IMR-90 (cell line): ENCODE data around the gene RHPN2. TPM values are rescaled to one million over a fixed set of nuclear protein-coding genes. Genes with fewer than 3 reads are reported as not detected.

Experiments used
- ATAC-seq: fragments of 200-7000 bp; cut with Tn5 transposase; 2 replicates; pipeline ENCODE4 v1.9.1; 2020; ENCODE audit warnings: low read depth, mild to moderate bottlenecking, moderate library complexity
- BruUV-seq: library from RNA; stranded (reverse); fragments of 400-500 nt; replicated peaks from 2 replicates; lab custom pipeline; 2021; lab: Mats Ljungman, UMichigan
- CTCF ChIA-PET: fragments of 300-600 bp; formaldehyde crosslinking; extraction: SDS; loops from one replicate; lab custom pipeline; 2021; ENCODE audit warnings: antibody characterized with exemption; lab: Yijun Ruan, JAX
- POLR2A ChIA-PET: fragments of 300-600 bp; sonication (Branson Sonifier 250); formaldehyde crosslinking; loops from one replicate; lab custom pipeline; 2022; ENCODE audit warnings: antibody characterized with exemption; ENCODE audit not compliant: unreplicated experiment; lab: Charles Lee
- DNase-seq: peaks from one replicate; pipeline ENCODE4 v3.0.0; 2013
- H2AFZ ChIP-seq: replicated peaks from 2 replicates; pipeline ENCODE3; 2013; ENCODE audit warnings: low read length, mild to moderate bottlenecking; ENCODE audit not compliant: poor library complexity
- H2AK5ac ChIP-seq: 2 replicates; pipeline ENCODE4 v1.6.1; 2013; ENCODE audit warnings: low read depth, low read length, inconsistent platforms
- H2AK9ac ChIP-seq: replicated peaks from 2 replicates; pipeline ENCODE3; 2013; ENCODE audit warnings: mild to moderate bottlenecking, low read depth, low read length, moderate library complexity; ENCODE audit not compliant: poor library complexity
- H2BK120ac ChIP-seq: 2 replicates; pipeline ENCODE4 v1.6.1; 2013; ENCODE audit warnings: low read depth, low read length, inconsistent platforms
- H2BK15ac ChIP-seq: 3 replicates; pipeline ENCODE4 v1.6.1; 2013; ENCODE audit warnings: low read depth, low read length, inconsistent platforms
- H2BK20ac ChIP-seq: 2 replicates; pipeline ENCODE4 v1.6.1; 2013; ENCODE audit warnings: low read depth, mild to moderate bottlenecking, inconsistent platforms, low read length, moderate library complexity
- H2BK5ac ChIP-seq: 2 replicates; pipeline ENCODE4 v1.6.1; 2013; ENCODE audit warnings: mild to moderate bottlenecking, low read depth, low read length, inconsistent platforms; ENCODE audit not compliant: poor library complexity, severe bottlenecking
- H3K14ac ChIP-seq: replicated peaks from 2 replicates; pipeline ENCODE4 v1.6.1; 2013; ENCODE audit warnings: low read depth, low read length, inconsistent platforms
- H3K18ac ChIP-seq: 2 replicates; pipeline ENCODE4 v1.6.1; 2013; ENCODE audit warnings: low read depth, low read length, control low read depth
- H3K23ac ChIP-seq: 2 replicates; pipeline ENCODE4 v1.6.1; 2013; ENCODE audit warnings: low read depth, low read length, inconsistent platforms
- H3K27ac ChIP-seq: 2 replicates; pipeline ENCODE4 v1.5.1; 2013; ENCODE audit warnings: mild to moderate bottlenecking, control low read depth, low read length; ENCODE audit not compliant: insufficient read depth
- H3K27me3 ChIP-seq: 2 replicates; pipeline ENCODE4 v1.6.1; 2013; ENCODE audit warnings: low read length; ENCODE audit not compliant: control insufficient read depth, insufficient read depth
- H3K36me3 ChIP-seq: 2 replicates; pipeline ENCODE4 v1.6.1; 2013; ENCODE audit warnings: low read length, mixed read lengths; ENCODE audit not compliant: control insufficient read depth, insufficient read depth
- H3K4ac ChIP-seq: 2 replicates; pipeline ENCODE4 v1.6.1; 2013; ENCODE audit warnings: low read depth, low read length, inconsistent platforms
- H3K4me1 ChIP-seq: 2 replicates; pipeline ENCODE4 v1.6.1; 2013; ENCODE audit warnings: low read length, mixed read lengths; ENCODE audit not compliant: control insufficient read depth, insufficient read depth
- H3K4me2 ChIP-seq: 2 replicates; pipeline ENCODE4 v1.6.1; 2013; ENCODE audit warnings: low read depth, mild to moderate bottlenecking, control low read depth, low read length, moderate library complexity
- H3K4me3 ChIP-seq: 2 replicates; pipeline ENCODE4 v1.5.1; 2013; ENCODE audit warnings: low read depth, mild to moderate bottlenecking, control low read depth, low read length, moderate library complexity; ENCODE audit not compliant: insufficient read depth
- H3K56ac ChIP-seq: 2 replicates; pipeline ENCODE4 v1.6.1; 2013; ENCODE audit warnings: low read length, inconsistent platforms; ENCODE audit not compliant: insufficient read depth; ENCODE audit errors: extremely low read depth
- H3K79me1 ChIP-seq, 2 experiments: 2 replicates each; pipeline ENCODE4 v1.6.1; 2013; ENCODE audit warnings: low read length in 2 of 2, inconsistent platforms in 1 of 2, low read depth in 1 of 2
- H3K9ac ChIP-seq: 2 replicates; pipeline ENCODE4 v1.6.1; 2013; ENCODE audit warnings: low read depth, low read length, control low read depth
- H3K9me1 ChIP-seq: 2 replicates; pipeline ENCODE4 v1.6.1; 2013; ENCODE audit warnings: low read length, inconsistent platforms; ENCODE audit not compliant: insufficient read depth
- H3K9me3 ChIP-seq: 2 replicates; pipeline ENCODE4 v1.6.1; 2013; ENCODE audit warnings: low read length; ENCODE audit not compliant: control insufficient read depth, insufficient read depth
- H4K20me1 ChIP-seq: 2 replicates; pipeline ENCODE4 v1.6.1; 2013; ENCODE audit warnings: low read length, inconsistent platforms; ENCODE audit not compliant: insufficient read depth
- H4K5ac ChIP-seq: 2 replicates; pipeline ENCODE4 v1.6.1; 2013; ENCODE audit warnings: mild to moderate bottlenecking, low read depth, low read length, control low read depth
- H4K8ac ChIP-seq, 2 experiments: 2 replicates each; pipeline ENCODE4 v1.6.1; 2013; ENCODE audit warnings: low read depth in 2 of 2, low read length in 2 of 2, control low read depth in 1 of 2, inconsistent platforms in 1 of 2
- H4K91ac ChIP-seq: 2 replicates; pipeline ENCODE4 v1.6.1; 2013; ENCODE audit warnings: low read depth, low read length, inconsistent platforms; ENCODE audit not compliant: insufficient read depth
- BHLHE40 ChIP-seq: fragments of 150-350 bp; IDR thresholded peaks from 2 replicates; pipeline ENCODE4 v1.6.1; 2016; ENCODE audit warnings: mild to moderate bottlenecking, low read depth, low read length
- CEBPB ChIP-seq: IDR thresholded peaks from 2 replicates; pipeline ENCODE4 v1.6.1; 2012; ENCODE audit warnings: low read depth, low read length, improper control_type of control experiment
- MAZ ChIP-seq: IDR thresholded peaks from 2 replicates; pipeline ENCODE4 v1.6.1; 2012; ENCODE audit warnings: low read depth, mild to moderate bottlenecking, low read length, improper control_type of control experiment, moderate library complexity, borderline replicate concordance
- POLR2A ChIP-seq: IDR thresholded peaks from 2 replicates; pipeline ENCODE4 v1.6.1; 2012; ENCODE audit warnings: mild to moderate bottlenecking, low read depth, low read length
- RCOR1 ChIP-seq: IDR thresholded peaks from 2 replicates; pipeline ENCODE4 v1.6.1; 2012; ENCODE audit warnings: mild to moderate bottlenecking, low read length, improper control_type of control experiment; ENCODE audit not compliant: insufficient replicate concordance
- RFX5 ChIP-seq: IDR thresholded peaks from 2 replicates; pipeline ENCODE4 v1.8.0; 2012; ENCODE audit warnings: low read depth, mild to moderate bottlenecking, low read length, moderate library complexity
- WGBS, 2 experiments: methylation state at CpG; one replicate each; pipeline versions ENCODE4 v1.1.5 to v1.1.7; 2013; ENCODE audit warnings: missing lambda C conversion rate in 2 of 2; ENCODE audit not compliant: insufficient read length in 1 of 2; ENCODE audit errors: extremely low coverage in 2 of 2; 5-methylcytosine and 5-hydroxymethylcytosine counted together
- dilution Hi-C: fragments of 300-500 bp; cut with HindIII; formaldehyde crosslinking; loops from one replicate; pipeline ENCODE4 v1.14.3; 2018; ENCODE audit warnings: low sequenced_read_pairs; ENCODE audit not compliant: unreplicated experiment
- in situ Hi-C: fragments of 300-500 bp; cut with MboI; formaldehyde crosslinking; loops from 3 replicates; pipeline ENCODE4 v1.14.3; 2019; ENCODE audit warnings: low sequenced_read_pairs, inconsistent platforms, mixed read lengths
- intact Hi-C: fragments of 100-400 bp; cut with micrococcal nuclease; formaldehyde crosslinking; loops from 2 replicates; pipeline ENCODE4 v1.10.0; 2022
- polyA plus RNA-seq, 3 experiments: library from polyadenylated mRNA; depleted of rRNA; stranded (reverse); fragments of >200 nt; gene quantifications; 2 replicates each; pipeline ENCODE4 v1.2.3, GENCODE V29; 2012; ENCODE audit warnings: low replicate concordance in 1 of 3
- total RNA-seq: library from RNA; depleted of rRNA; stranded (reverse); fragments of >200 nt; gene quantifications from 2 replicates; pipeline ENCODE4 v1.2.3, GENCODE V29; 2012
- TF ChIP-seq, protein P1 (sequence below): conservative IDR thresholded peaks from 2 replicates; pipeline ENCODE4 v1.5.1; 2012; ENCODE audit warnings: mild to moderate bottlenecking, low read depth, low read length, improper control_type of control experiment
- TF ChIP-seq, protein P2 (sequence below): fragments of 150-350 bp; IDR thresholded peaks from 2 replicates; pipeline ENCODE4 v1.6.1; 2016; ENCODE audit warnings: low read depth, mild to moderate bottlenecking, low read length, moderate library complexity, borderline replicate concordance

The RHPN2 gene
- total and polyA plus RNA-seq, 2 of the 4 experiments (the other 2 are of a cell fraction): 2.3 to 4.0 TPM

DNA sequence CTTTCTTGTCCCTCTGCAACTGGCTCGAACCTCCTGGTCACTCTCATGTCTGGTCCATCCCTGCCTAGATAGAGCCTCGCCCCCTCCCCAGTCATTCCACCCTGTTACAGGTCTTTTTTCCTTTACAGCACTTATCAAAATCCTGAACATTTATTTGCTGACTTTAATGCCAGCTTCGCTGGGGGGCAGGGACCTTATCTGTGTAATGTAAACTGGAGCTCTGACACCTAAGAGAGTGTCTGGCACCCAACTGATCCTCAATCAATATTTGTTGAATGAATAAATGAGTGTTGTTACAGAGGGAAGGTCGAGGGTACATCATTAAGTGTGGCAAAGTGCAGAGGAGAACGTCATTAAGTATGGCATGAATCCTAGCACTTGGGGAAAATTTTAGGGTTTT, 76.0 kb downstream of the RHPN2 start:
- Histone ChIP-seq H3K27me3 (no peaks in the 10 kb centered on the region), H4K91ac (no peak overlapping the region), H3K36me3 (peaks cover 5% of the 10 kb centered on the region; the same call in 1 of the 2 replicates), H2AFZ (no peak overlapping the region), H4K8ac (no peak overlapping the region), H3K79me1 (no peaks in the 10 kb centered on the region), H3K56ac (no peak overlapping the region), H3K18ac (no peak overlapping the region), H4K20me1 (no peaks in the 10 kb centered on the region), H2AK9ac (no peak overlapping the region), H3K23ac (no peak overlapping the region), H2AK5ac (no peak overlapping the region), H3K4me1 (no peaks in the 10 kb centered on the region), H3K4me3 (no peak overlapping the region), H3K9ac (no peak overlapping the region), H3K4me2 (no peak overlapping the region), H3K27ac (no peak overlapping the region), H2BK20ac (no peak overlapping the region), H2BK120ac (no peak overlapping the region), H4K5ac (no peak overlapping the region), H3K14ac (no peak overlapping the region), H3K9me1 (no peaks in the 10 kb centered on the region), H2BK15ac (no peak overlapping the region), H3K4ac (no peak overlapping the region), H2BK5ac (no peak overlapping the region), H3K9me3 (no peaks in the 10 kb centered on the region)
- no TSS peak for BruUV-seq
- ChIA-PET POLR2A (no interaction called here), CTCF (no interaction called here)
- dilution Hi-C loops (no loop called here), intact Hi-C loops (no loop called here), in situ Hi-C loops (no loop called here)
- DNase-seq (no peak), ATAC-seq (no peak)
- no CpG with 5 or more reads among the region's 5 CpGs for WGBS, 2 experiments
- no peak for TF ChIP-seq BHLHE40
- TF ChIP-seq CEBPB: no peak
- no peak for TF ChIP-seq MAZ
- TF ChIP-seq, protein P1, sequence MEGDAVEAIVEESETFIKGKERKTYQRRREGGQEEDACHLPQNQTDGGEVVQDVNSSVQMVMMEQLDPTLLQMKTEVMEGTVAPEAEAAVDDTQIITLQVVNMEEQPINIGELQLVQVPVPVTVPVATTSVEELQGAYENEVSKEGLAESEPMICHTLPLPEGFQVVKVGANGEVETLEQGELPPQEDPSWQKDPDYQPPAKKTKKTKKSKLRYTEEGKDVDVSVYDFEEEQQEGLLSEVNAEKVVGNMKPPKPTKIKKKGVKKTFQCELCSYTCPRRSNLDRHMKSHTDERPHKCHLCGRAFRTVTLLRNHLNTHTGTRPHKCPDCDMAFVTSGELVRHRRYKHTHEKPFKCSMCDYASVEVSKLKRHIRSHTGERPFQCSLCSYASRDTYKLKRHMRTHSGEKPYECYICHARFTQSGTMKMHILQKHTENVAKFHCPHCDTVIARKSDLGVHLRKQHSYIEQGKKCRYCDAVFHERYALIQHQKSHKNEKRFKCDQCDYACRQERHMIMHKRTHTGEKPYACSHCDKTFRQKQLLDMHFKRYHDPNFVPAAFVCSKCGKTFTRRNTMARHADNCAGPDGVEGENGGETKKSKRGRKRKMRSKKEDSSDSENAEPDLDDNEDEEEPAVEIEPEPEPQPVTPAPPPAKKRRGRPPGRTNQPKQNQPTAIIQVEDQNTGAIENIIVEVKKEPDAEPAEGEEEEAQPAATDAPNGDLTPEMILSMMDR: no peak
- TF ChIP-seq RCOR1: no peak
- TF ChIP-seq, protein P2, sequence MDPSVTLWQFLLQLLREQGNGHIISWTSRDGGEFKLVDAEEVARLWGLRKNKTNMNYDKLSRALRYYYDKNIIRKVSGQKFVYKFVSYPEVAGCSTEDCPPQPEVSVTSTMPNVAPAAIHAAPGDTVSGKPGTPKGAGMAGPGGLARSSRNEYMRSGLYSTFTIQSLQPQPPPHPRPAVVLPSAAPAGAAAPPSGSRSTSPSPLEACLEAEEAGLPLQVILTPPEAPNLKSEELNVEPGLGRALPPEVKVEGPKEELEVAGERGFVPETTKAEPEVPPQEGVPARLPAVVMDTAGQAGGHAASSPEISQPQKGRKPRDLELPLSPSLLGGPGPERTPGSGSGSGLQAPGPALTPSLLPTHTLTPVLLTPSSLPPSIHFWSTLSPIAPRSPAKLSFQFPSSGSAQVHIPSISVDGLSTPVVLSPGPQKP: no peak
- no peak for TF ChIP-seq RFX5
- no peak for TF ChIP-seq POLR2A
